Osteoblast (primary cell): ENCODE measurements around the gene AFF1. TPM values are rescaled to one million over a fixed set of nuclear protein-coding genes. Genes with fewer than 3 reads are reported as not detected.

Experiments
- DNase-seq: peaks from one replicate; pipeline ENCODE4 v3.0.0; 2011; ENCODE audit warnings: low spot score, mixed read lengths; ENCODE audit not compliant: insufficient read length; ENCODE audit errors: missing footprints
- H2AFZ ChIP-seq: 2 replicates; pipeline ENCODE4 v1.6.0; 2011; ENCODE audit warnings: mild to moderate bottlenecking, low read length
- H3K27ac ChIP-seq: 2 replicates; pipeline ENCODE4 v1.5.1; 2011; ENCODE audit warnings: mild to moderate bottlenecking, low read depth, low read length, moderate library complexity
- H3K27me3 ChIP-seq: 2 replicates; pipeline ENCODE4 v1.6.0; 2012; ENCODE audit warnings: mild to moderate bottlenecking, control low read depth, inconsistent platforms, low read length, moderate library complexity; ENCODE audit not compliant: insufficient read depth
- H3K36me3 ChIP-seq: 2 replicates; pipeline ENCODE4 v1.5.1; 2011; ENCODE audit warnings: mild to moderate bottlenecking, low read length, control low read depth, moderate library complexity; ENCODE audit not compliant: insufficient read depth
- H3K4me1 ChIP-seq: 2 replicates; pipeline ENCODE4 v1.5.1; 2011; ENCODE audit warnings: mild to moderate bottlenecking, low read length, control low read depth, moderate library complexity; ENCODE audit not compliant: insufficient read depth
- H3K4me2 ChIP-seq: 2 replicates; pipeline ENCODE4 v1.6.0; 2011; ENCODE audit warnings: mild to moderate bottlenecking, low read length; ENCODE audit not compliant: insufficient read depth
- H3K4me3 ChIP-seq: fragments of 200-600 bp; sonication (generic); 3 replicates; pipeline ENCODE4 v1.5.1; 2012; ENCODE audit warnings: mild to moderate bottlenecking, low read length, inconsistent platforms; ENCODE audit not compliant: insufficient read depth
- H3K79me2 ChIP-seq: 2 replicates; pipeline ENCODE4 v1.6.0; 2012; ENCODE audit warnings: mild to moderate bottlenecking, low read length, control low read depth, inconsistent platforms; ENCODE audit not compliant: insufficient read depth
- H3K9me3 ChIP-seq: 2 replicates; pipeline ENCODE4 v1.5.1; 2011; ENCODE audit warnings: low read depth, low read length, control low read depth
- H4K20me1 ChIP-seq: 2 replicates; pipeline ENCODE4 v1.6.0; 2012; ENCODE audit warnings: mild to moderate bottlenecking, low read length, control low read depth; ENCODE audit not compliant: insufficient read depth
- total RNA-seq: library from RNA; depleted of rRNA; stranded (reverse); fragments of >200 nt; gene quantifications from 2 replicates; pipeline ENCODE4 v1.2.3, GENCODE V29; 2012
- TF ChIP-seq, protein P1 (sequence below): IDR thresholded peaks from 2 replicates; pipeline ENCODE4 v1.5.1; 2011; ENCODE audit warnings: mild to moderate bottlenecking, low read depth, low read length, moderate library complexity; ENCODE audit errors: extremely low read depth

The AFF1 gene
- total RNA-seq, 1 donor, result 19.5 TPM

DNA sequence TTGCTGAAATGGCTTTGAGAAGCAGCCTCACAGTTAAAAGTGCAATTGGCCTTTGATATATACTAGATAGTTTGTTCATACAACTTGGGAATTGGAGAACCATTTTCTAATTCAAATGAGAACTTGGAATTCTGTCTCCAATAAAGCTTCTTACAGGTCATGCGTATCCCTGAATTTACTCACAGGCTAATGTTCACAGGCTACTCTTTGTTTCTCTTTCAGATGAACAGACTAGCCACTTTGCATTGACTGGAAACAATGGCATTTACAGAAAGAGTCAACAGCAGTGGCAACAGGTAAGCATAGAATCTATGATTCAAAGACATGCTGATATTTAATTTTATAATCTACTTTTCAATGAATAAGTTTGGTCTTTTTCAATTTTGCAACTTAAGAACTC lies 13.5 kb downstream of the AFF1 start:
- H3K27me3 ChIP-seq, result no peaks in the 10 kb centered on the region
- no peak overlapping the region for H2AFZ ChIP-seq
- DNase-seq, result no peak
- no peaks in the 10 kb centered on the region for H3K4me1 ChIP-seq
- H3K36me3 ChIP-seq, result no peaks in the 10 kb centered on the region
- H3K4me3 ChIP-seq, result no peak overlapping the region
- peaks cover 20% of the 10 kb centered on the region for H3K79me2 ChIP-seq
- H3K9me3 ChIP-seq, result no peaks in the 10 kb centered on the region
- TF ChIP-seq, protein P1, sequence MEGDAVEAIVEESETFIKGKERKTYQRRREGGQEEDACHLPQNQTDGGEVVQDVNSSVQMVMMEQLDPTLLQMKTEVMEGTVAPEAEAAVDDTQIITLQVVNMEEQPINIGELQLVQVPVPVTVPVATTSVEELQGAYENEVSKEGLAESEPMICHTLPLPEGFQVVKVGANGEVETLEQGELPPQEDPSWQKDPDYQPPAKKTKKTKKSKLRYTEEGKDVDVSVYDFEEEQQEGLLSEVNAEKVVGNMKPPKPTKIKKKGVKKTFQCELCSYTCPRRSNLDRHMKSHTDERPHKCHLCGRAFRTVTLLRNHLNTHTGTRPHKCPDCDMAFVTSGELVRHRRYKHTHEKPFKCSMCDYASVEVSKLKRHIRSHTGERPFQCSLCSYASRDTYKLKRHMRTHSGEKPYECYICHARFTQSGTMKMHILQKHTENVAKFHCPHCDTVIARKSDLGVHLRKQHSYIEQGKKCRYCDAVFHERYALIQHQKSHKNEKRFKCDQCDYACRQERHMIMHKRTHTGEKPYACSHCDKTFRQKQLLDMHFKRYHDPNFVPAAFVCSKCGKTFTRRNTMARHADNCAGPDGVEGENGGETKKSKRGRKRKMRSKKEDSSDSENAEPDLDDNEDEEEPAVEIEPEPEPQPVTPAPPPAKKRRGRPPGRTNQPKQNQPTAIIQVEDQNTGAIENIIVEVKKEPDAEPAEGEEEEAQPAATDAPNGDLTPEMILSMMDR, result no peak
- H3K27ac ChIP-seq, result no peak overlapping the region
- peaks cover 1% of the 10 kb centered on the region for H4K20me1 ChIP-seq
- no peak overlapping the region for H3K4me2 ChIP-seq

- H3K27ac ChIP-seq, result no peak overlapping the region
- H3K79me2 ChIP-seq, result peaks cover 11% of the 10 kb centered on the region
- TF ChIP-seq, protein P1, result no peak
- no peaks in the 10 kb centered on the region for H3K27me3 ChIP-seq
- no peak overlapping the region for H3K4me3 ChIP-seq
- H3K36me3 ChIP-seq, result no peaks in the 10 kb centered on the region
- no peaks in the 10 kb centered on the region for H3K4me1 ChIP-seq
- no peak for DNase-seq
- H2AFZ ChIP-seq, result no peak overlapping the region
- H3K9me3 ChIP-seq, result no peaks in the 10 kb centered on the region
- H3K4me2 ChIP-seq, result no peak overlapping the region
- no peaks in the 10 kb centered on the region for H4K20me1 ChIP-seq
Observed at GRCh38 chr4:86950831-86951525, 16.2 kb downstream of the AFF1 start.

GRCh38 chr4:86955888-86956451 lies 21.2 kb downstream of the AFF1 start:
- H3K79me2 ChIP-seq, result no peaks in the 10 kb centered on the region
- H3K4me3 ChIP-seq, result no peak overlapping the region
- no peak overlapping the region for H3K4me2 ChIP-seq
- no peak overlapping the region for H2AFZ ChIP-seq
- H3K27me3 ChIP-seq, result no peaks in the 10 kb centered on the region
- no peak for DNase-seq
- TF ChIP-seq, protein P1, result no peak
- H3K4me1 ChIP-seq, result peaks cover 17% of the 10 kb centered on the region
- no peaks in the 10 kb centered on the region for H3K9me3 ChIP-seq
- H3K36me3 ChIP-seq, result no peaks in the 10 kb centered on the region
- H3K27ac ChIP-seq, result no peak overlapping the region
- H4K20me1 ChIP-seq, result no peaks in the 10 kb centered on the region

GRCh38 chr4:86957215-86957614 lies 22.4 kb downstream of the AFF1 start:
- no peaks in the 10 kb centered on the region for H3K36me3 ChIP-seq
- no peak overlapping the region for H2AFZ ChIP-seq
- no peaks in the 10 kb centered on the region for H3K79me2 ChIP-seq
- H3K9me3 ChIP-seq, result no peaks in the 10 kb centered on the region
- no peak overlapping the region for H3K27ac ChIP-seq
- no peak overlapping the region for H3K4me3 ChIP-seq
- peaks cover 17% of the 10 kb centered on the region for H3K4me1 ChIP-seq
- no peaks in the 10 kb centered on the region for H3K27me3 ChIP-seq
- TF ChIP-seq, protein P1, result no peak
- H4K20me1 ChIP-seq, result no peaks in the 10 kb centered on the region
- peak overlapping the region; percentile 49 for H3K4me2 ChIP-seq
- DNase-seq, result peak; percentile 43
